ENCODE measurements around the gene SIKE1.
"Not testable (repeated sequence)": the region's sequence is repeated elsewhere in the genome, so short reads cannot be mapped to it uniquely, and the experiment has no call there.

Gene SIKE1

DNA sequence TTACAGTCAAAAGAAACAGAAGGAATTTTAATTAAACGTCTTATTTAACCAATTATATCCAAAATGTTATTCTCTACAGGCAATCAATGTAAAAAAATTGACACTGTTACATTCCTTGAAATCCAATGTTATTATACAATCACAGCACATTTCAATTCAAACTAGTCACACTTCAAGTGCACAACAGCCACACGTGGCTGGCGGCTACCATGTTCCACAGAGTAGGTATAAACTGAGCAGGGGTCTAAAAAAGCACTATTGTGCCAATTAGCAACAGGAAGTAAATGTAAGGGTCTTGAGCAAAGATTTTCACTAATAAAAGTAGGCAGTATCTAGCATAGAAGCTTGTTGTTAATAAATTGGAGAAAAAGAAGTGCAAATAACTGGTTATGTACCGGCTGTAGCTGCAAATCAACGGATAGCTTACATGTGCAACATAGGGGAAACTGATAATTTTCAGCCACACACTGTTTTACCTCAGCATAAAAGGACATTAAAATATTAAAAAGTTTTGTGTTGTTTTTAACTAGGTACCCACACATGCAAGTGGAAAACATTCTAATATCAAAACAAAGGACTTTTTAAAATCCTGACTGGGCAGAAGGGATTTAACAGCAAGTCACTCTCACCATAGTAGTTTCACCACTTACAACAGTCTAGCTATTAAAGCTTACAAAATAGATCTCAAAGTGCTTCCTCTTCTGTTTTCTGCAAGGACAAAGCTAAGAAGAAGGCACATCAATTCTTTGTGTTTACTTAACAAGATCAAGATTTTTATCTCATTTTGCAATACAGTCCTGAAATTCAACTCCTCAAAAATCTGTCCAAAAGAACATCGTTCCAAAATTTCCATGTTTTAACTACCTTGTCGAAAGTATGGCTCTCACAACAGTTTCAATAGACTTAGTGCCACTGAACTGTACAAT lies 25.2 kb downstream of the SIKE1 start:
- DNase-seq (ENCODE audit: low read depth, low spot score): no peak

DNA sequence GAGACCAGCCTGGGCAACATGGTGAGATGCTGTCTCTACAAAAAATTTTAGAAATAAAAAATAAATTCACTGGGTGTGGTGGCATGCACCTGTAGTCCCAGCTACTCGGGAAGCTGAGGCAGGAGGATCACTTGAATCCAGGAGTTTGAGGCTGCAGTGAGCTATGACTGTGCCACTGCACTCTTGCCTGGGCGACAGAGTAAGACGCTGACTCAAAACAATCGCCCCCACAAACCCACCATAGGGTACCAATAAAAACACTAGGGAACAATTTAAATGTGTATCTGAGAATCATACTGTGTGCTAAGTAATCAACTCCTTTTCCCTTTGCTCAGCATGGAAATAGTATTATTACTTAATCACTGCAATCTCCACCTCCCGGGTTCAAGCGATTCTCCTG lies 26.8 kb downstream of the SIKE1 start:
- not testable (repeated sequence) for DNase-seq (ENCODE audit: low read depth, low spot score)

DNA sequence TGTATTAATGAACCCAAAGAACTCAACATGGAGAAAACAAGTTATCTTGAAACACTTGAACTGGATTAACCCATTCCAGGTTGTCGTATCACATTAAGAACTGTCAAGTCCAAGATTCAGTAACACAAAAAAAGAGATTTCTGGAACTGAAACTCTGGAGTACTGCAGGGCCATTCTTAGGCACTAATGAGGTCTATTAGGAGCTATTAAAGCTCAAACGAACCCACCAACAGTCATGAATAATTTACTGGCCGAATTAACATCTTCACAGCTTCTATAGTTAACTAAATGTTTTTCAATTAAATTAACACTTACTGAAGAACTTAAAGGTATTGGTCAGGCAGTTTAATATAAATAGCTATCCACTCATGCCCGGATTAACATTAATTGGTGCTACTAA lies 27.3 kb downstream of the SIKE1 start:
- DNase-seq (ENCODE audit: low read depth, low spot score): no peak

DNA sequence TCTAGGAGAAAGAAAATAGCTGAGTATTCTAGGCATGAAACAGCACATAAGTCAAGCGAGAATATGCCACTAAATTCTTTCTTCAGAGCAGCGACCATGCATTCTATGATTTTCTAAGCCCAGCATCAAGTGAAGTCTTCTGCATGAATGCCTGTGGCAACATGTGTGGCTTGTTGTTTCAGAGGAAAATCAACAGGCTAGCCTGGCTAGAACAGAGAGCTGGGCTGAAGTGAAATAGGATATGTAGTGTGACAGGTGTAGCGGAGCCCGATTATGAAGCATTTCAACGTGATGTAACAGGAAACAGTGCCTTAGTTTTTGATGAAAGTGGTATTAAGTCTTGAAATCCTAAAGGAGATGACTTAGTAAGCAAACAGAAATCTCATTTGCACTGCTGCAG lies 29.7 kb downstream of the SIKE1 start:
- DNase-seq (ENCODE audit: low read depth, low spot score): no peak

DNA sequence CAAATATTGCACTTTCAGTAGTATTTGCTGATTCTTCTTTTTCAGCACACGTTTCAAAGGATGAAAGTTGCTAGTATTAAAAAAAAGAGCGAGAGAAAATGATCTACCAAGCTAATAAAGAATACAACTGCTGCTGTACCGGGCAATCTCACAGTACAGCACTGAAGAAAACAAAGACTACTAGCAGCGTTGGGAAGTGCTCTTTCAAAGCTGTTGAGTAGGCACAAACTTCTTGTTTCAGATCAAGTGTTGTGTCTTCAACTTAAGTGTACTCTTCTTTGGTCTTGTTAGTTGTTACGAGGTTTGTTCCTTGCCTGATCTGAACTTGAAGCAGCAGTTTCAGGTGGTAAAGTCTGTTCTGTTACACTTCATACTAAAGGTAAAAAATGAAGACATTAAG lies 30.6 kb downstream of the SIKE1 start:
- DNase-seq (ENCODE audit: low read depth, low spot score): no peak

DNA sequence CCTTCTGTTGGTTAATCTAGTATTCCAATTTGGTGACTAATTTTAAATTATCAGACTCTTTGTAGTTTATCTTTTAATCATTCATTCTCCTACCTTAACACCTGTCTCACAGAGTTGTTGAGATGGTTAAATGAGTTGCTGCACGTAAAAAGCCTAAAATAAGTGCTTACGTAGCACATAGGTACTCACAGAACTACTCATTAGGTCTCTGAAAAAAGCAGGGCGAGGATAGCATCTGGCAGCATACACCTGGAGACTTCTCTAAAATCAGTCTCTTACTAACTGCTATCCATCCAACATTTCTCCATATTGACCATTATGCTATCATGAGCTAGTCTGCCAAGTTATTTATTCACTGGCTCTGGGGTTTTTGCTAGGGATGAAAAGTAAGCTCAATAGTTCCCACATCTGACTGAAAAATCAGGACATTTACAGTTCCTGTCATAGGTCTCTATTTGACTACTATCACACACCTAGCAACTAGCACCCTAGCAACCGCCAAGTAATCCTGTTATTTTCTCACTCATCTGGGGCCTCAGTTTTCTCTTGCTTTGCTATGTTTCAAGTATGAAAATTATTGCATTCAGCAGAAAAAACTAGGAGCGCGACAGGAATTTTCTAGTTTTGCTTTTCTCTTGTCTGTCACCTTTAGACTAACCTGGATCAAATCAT lies 33.9 kb downstream of the SIKE1 start:
- no peak for DNase-seq (ENCODE audit: low read depth, low spot score)

DNA sequence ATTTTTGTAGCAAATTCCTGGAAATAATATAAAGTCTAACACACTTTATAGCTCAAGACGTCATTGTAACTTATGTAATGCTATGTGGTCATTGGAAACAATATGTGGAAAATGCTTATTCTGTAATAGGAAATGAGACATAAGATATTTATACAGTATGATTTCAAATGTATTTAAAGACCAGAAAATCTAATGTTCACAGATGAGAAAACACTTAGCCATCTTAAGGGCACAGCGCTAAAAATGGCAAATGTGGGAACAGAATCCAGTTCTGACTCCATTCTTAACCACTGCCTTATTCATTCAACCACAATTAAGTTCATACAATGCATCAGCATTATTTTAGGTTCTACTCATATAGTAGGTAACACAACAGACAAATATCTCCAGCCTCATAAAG lies 35.2 kb downstream of the SIKE1 start:
- DNase-seq (ENCODE audit: low read depth, low spot score): no peak

DNA sequence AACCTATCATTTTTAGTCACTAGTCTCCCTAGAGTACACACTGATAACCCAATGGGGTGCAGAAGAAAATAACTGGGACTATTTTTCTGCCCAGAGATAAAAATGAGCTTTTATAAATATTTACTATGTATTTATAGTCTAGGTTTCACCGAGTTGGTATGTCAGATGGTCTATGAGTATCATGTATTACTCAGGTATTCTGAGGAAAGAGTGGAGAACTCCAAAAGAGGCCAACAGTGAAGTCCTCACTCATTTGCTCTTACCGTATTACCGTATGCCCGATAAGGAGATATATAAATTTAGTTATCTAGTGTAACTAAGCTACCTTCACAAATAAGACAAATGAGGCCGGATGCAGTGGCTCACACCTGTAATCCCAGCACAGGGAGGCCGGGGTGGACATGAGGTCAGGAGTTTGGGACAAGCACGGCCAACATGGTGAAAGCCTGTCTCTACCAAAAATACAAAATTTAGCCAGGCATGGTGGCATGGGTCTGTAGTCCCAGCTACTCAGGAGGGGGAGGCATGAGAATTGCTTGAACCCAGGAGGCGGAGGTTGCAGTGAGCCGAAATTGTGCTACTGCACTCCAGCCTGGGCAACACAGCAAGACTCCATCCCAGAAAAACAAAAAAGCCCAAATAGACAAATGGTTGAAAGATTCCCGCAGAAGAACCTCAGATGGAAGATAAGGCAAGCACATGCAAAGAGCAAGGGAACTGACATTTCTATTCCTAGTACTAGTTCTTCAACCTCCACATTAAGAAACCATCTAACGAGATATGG lies 38.3 kb downstream of the SIKE1 start:
- DNase-seq (ENCODE audit: low read depth, low spot score): no peak

DNA sequence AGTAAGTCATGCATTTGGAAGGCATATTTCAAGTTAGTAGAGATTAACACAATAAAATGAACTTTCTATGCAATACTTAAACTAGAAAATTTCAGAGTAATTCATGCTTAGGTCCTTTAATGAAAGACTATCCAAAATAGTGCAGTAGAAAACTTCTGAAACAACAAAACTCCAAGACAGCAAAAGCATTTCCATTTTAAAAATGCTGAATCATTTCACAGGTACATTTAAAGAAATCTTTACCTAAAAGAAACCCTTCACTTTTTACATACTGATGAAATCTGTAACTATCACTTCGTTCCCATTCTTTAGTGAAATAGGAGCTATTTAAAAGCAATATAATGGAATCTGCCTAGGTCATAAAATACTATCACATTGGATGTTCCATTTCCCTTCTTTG lies 40.2 kb downstream of the SIKE1 start:
- no peak for DNase-seq (ENCODE audit: low read depth, low spot score)

DNA sequence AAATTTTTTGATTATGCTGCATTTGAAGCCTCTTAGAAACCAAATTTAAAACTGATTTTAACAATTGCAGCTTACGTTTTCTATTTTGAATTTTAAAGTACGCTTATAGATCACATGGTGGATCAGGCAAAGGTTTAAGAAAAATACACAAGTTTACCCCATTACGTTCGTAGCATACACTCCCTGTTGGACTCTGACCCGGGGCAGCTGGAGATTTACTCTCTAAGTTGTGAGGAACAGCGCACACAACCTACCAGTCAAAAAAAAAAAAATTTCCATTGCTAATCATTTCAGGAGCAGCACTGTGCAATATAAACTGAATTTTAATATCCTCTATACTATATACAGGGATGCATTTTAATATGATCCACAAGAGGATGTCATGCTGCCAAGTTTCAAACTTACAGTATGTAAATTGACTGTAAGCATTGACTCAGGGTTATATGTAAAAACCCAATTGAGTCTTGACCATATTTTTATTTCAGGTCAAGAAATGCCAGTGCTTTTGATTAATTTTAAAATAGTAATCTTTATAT lies 43.1 kb downstream of the SIKE1 start:
- DNase-seq (ENCODE audit: low read depth, low spot score): no peak

DNA sequence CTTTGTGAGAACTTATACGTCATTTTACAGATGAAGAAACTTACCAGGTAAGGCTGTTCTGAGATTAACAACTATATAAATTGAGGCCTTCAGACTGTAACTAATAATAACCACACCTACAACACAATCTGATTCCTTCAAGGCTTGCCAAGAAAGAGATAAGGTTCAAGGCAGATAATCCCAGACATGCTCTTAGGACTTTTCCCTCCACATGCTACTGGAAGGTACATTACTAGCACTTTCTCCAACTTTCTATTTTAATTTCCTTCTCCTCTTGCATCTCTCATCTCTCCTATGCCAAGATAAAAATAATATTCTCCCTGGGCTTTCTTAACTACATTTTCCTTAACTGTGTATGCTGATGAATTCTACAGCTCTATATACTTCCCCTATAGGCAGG lies 45.0 kb downstream of the SIKE1 start:
- DNase-seq (ENCODE audit: low read depth, low spot score): no peak

DNA sequence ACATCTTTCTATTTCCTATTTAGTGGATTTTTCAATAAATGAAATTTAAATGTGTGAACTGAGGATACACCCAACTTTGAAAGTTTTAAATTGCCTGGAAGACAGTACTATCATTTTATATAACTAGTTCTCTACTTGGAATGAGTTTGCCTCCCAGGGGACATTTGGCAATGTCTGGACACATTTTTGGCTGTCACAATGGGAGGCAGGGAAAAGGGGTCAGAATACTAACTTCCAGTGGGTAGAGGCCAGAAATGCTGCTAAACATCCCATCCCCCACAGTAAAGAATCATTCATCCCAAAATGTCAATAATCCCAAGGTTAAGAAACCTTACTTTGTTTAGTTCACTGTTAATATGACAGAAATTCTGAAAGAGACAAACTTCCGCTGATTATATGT lies 50.7 kb downstream of the SIKE1 start:
- DNase-seq (ENCODE audit: low read depth, low spot score): no peak

DNA sequence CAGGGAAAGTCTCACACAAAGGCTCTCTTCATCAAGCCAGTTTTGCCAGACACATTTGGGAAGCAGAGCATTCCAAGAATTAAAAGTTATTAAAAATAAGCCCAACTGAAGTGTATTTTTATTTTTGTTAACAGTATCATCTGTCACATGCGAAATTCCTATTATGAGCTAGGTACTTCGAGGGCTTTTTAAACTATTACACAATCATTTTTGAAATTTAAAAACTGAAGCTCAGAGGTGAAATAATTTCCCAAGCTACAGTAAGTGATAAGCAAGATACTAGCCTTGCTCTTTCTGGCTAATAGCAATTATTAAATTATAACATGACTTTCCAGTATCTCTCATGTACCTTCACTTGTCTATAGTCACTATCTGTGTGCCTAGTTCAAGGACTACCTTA lies 51.9 kb downstream of the SIKE1 start:
- DNase-seq (ENCODE audit: low read depth, low spot score): no peak

DNA sequence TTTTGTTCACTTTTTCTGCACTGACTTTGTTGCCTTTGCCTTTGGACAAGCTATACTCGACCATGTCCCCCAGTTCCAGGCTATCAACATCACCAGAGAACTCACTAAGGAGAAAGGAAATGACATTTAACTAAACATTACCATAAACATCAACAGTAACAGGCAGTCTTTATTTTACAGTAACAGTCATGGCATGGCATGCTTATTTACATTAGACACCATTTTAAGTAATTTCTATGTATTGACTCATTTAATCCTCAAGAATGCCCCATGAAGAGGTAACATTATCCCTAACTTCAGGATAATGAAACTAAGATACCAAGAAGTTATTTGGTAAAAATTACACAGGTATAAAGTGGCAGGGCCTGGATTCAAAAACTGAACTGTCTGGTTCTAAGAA lies 55.3 kb downstream of the SIKE1 start:
- DNase-seq (ENCODE audit: low read depth, low spot score): no peak

DNA sequence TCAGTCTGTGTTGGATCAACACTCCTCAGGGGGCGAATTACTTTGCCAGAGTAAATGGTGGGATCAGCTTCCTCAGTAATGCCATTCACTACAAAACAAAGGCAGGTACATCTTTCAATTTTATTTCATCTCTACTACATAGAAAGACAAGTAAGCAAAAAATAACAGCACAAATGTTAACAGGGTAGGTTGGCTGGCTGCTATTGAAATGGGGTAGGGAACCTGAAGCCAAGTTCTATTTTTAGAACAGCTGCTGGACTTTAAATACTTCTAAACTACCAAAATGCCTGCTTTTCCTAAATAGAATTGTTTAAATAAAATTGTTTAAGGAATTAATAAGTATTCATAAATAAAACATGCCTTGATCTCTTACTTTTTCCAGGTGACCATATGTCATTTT lies 56.6 kb downstream of the SIKE1 start:
- no peak for DNase-seq (ENCODE audit: low read depth, low spot score)

DNA sequence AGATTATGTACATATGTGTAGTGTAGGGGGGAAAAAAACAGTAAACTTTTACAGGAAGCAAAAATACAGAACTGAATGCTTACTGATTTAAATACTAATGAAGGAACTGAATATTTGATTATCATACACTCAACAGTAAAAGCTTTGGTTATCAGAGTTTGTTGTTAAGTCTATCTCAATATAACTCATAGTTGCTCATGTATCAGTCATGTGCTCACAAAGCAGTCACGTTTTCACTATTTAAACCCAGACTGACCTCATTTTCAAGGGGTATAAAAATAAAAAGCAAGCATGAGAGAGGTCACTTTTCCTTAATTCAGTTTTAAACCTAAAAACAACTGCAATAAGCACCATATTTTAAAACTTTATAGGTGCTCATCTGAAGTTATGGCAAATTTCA lies 57.0 kb downstream of the SIKE1 start:
- DNase-seq (ENCODE audit: low read depth, low spot score): no peak

DNA sequence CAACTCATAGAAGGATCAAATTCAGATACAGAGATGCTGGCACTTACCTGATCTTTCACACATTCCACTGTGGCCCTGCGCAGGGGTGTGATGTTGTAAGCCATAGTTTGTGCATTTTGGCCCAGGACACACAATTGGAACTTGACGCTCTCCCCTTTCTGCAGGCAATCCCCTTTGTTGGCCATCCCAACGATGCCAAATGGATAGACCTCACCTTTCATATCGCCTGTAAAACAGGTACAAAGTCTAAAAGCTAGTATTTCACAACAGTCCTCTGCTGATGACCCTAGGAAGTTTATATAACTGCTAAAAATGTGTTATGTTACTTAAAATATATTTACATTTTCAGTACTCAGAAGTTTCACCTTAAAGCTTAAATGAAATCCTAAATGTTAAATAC lies 60.0 kb downstream of the SIKE1 start:
- no peak for DNase-seq (ENCODE audit: low read depth, low spot score)
